ENCODE results near the gene SPINK8.
"Not testable (repeated sequence)": the region's sequence is repeated elsewhere in the genome, so short reads cannot be mapped to it uniquely, and the experiment has no call there.

The SPINK8 gene

DNA sequence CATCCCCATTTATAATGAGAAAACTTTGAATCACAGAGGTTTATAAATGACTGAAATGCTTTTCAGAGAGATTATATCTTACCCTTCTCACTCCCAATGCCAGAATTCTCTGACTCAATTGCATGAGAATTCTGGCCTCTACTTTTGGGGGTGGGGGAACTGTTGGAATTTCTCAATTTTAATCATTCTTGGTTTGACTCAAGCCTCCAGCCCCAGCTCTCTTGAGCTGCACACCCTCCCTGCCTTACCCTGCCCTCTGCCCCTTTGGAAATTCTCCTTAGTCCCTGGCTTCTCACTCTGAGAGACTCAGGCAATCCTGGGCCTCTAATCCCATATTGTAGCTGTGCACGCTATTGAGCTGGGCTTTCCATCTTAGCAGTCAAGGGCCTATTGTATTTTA, 48.3 kb downstream of the SPINK8 start:
- DNase-seq (ENCODE audit: extremely low spot score, insufficient read length, low read depth) (no peak), FAIRE-seq (no peak)

DNA sequence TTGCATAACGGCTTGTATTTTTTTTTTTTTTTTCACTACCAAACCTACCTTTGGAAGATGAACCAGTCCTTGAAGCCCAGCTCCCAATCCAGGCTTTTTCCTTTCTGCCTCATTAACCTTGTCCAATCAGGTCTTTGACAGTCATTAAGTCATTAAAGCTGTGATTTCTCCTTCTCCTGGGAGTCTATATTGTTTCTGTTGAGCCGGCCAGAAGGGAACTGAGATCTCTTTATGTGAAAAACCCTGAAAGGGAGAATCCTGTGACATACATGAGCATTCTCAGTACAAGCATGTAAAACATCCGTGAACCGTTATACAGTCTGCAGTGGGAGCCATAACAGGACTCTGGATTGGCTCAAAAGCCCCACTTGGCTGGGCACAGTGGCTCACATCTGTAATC, 52.6 kb downstream of the SPINK8 start:
- DNase-seq (ENCODE audit: extremely low spot score, insufficient read length, low read depth) (no peak), FAIRE-seq (no peak)

DNA sequence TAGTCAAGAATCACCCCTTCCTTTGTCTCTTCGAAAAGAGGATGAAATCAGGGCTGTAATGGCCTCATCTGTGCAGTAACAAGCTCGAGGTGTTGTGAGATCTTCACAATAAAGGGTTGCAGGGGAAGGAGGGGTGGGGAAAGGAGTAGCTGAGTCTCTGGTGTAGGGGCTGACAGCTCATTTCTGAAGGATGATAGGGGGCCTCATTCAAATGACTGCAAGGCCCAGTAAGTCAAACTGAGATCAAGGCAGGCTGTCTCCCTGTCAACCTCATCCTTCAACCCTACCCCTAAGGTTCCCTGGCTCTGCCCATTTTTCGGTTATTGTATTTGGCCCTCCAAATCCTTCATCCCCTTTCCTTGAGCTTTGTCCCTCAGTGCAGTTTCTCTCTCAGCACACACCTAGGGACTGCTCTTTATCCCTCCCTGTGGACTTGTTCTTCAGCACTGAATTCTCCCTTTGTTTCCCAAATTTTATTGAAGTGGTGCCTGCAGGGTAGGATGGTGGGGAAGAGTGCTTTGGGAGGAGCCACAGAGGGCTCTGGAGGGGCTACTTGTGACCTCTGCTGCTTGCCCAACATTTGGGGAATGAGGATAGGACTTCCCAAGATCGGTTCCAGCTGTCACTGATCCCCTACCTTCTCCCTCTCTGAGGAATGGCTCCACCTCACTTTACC, 54.4 kb downstream of the SPINK8 start:
- DNase-seq (ENCODE audit: extremely low spot score, insufficient read length, low read depth) (no peak), FAIRE-seq (no peak)

DNA sequence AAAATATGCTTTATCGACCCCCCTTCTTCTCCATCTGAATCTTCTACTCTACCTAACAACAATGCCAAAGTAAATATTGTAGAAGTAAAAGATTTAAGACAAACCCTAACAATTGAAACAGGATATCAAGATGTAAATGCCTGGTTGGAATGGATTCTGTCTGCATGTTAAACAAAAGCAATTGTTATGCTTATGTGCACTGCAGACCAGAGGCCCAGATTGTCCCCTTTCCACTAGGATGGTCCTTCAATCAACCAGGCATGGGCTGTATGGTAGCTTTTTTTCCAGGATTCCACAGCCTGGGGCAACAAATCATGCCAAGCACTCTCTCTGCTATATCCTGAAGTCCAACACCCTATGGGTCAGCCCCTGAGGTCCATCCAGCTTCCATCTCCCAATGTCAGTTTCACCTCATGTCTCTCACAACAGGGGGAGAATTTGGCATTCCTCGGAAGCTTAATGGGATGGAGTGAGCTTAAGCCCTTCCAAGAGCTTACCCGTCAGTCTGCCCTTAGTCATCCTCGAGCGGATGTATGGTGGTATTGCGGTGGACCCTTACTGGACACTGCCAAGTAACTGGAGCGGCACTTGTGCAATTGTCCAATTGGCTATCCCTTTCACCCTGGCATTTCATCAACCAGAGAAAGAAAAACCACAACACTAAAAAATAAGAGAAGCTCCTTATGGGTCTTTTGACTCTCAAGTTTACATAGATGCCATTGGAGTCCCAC, 56.4 kb downstream of the SPINK8 start:
- FAIRE-seq (no peak), DNase-seq (ENCODE audit: extremely low spot score, insufficient read length, low read depth) (no peak)

DNA sequence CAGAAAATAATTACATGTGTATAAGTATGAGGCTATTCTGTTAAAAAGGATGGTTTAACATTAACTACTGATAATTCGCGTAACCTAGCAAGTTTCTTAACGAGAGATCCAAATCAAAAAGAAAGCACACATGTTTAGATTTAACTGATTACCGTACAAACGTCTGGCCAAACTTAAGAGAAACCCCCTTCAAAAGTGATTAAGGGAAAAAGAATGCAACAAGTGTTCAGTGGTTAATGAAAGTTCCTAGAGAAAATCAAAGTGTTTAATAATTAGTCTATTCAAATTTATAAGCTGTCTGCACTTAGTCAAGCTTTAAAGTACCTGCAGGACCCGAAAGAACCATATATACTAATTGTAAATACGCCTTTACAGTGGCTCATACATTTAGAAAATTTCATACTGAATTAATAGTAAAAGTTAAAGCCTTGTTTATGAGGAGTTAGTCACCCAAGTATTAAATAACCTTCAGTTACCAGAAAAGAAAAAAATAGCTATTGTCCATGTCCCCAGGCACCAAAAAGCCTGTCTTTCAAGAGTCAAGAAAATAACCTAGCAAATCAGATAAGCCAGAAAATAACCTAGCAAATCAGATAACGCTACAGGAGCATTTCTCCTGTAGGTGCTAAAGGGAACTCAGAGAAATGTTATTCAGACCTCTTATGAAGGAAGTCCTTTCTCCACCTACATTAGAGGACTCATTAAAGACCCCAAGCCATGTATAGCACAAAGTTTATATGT, 58.0 kb downstream of the SPINK8 start:
- FAIRE-seq: no peak
- DNase-seq (ENCODE audit: extremely low spot score, insufficient read length, low read depth): no peak

DNA sequence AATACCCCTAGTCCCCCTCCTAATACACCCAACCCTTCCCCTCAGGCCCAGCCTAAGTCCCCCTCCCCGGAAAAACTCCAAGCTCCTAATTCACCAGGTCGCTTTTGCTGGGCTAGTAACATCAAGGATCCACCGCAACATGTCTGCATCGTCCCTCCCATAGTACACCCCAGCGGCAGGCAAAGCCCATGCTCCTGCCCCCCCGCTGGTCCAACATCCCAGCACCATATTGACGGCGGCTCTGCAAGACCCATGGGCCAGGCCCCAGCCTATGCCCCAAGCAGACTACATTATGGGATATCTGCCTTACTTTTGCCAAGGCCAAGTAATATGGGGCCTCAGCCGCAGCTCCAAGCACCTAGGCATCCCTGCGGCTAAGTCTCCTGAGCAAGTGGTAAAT, 59.0 kb downstream of the SPINK8 start:
- DNase-seq (ENCODE audit: extremely low spot score, insufficient read length, low read depth): no peak
- no peak for FAIRE-seq

GRCh38 chr3:48273594-48274211, 59.8 kb downstream of the SPINK8 start:
- DNase-seq (ENCODE audit: extremely low spot score, insufficient read length, low read depth) (peak; percentile 26), FAIRE-seq (peak; percentile 91)

DNA sequence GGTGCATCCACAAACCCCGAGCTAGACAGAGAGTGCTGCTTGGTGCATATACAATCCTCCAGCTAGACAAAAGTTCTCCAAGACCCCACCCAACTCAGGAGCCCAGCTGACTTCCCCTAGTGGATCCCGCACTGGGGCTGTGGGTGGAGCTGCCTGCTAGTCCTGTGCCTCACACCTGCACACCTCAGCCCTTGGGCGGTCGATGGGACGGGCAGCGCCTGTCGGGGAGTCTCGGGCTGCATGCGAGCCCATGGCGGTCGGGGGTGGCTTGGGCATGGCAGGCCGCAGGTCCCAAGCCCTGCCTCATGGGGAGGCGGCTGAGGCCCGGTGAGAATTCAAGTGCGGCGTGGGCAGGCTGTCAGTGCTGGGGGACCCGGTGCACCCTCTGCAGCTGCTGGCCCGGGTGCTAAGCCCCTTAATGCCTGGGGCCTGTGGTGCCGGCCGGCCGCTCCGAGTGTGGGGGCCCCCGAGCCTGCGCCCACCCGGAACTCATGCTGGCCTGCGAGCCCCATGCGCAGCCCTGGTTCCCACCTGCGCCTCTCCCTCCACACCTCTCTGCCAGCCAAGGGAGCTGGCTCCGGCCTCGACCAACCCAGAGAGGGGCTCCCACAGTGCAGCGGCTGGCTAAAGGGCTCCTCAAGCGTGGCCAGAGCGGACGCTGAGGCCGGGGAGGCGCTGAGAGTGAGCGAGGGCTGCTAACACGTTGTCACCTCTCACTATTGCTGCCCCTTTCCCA, 61.5 kb downstream of the SPINK8 start:
- no peak for FAIRE-seq
- DNase-seq (ENCODE audit: extremely low spot score, insufficient read length, low read depth): no peak

GRCh38 chr3:48271223-48271622, 62.2 kb downstream of the SPINK8 start:
- not testable (repeated sequence) for FAIRE-seq; DNase-seq (ENCODE audit: extremely low spot score, insufficient read length, low read depth)

DNA sequence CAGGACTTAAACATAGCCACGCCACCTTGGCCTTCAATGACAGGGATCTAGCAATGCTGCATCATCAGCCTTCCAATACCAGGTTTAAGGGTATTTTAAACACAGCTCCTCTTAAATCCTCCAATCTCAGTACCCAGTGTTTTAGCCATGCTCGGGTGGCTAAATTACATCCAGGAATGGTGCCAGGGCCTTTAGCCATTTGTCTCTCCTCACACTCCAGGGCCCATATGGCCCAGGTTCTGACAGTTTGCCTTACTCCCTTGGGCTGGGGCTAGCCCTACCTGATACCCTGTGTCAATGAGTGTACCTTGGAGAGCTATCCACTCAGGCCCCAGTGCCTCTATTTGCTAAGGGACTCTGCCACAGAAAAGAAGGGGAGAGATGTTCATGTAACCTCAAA, 63.2 kb downstream of the SPINK8 start:
- no peak for FAIRE-seq
- DNase-seq (ENCODE audit: extremely low spot score, insufficient read length, low read depth): no peak

DNA sequence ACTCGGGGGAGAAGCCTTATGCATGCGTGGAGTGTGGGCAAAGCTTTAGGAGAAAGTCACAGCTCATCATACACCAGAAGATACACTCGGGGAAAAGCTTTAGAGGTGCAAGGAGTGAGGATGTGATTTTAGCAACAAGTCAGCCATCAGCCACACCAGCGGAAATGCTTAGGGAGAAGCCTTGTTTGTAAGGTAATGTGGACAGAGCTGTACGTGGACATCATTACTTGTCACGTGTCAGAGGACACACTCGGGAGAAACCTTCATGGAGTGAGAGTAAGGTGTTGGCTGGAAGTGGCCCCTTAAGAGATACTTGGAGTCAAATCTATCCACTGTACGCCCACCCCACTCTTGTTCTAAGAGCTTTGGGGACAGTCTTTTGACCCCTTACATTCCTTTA, 63.9 kb downstream of the SPINK8 start:
- FAIRE-seq (no peak), DNase-seq (ENCODE audit: extremely low spot score, insufficient read length, low read depth) (no peak)

- FAIRE-seq: no peak
- DNase-seq (ENCODE audit: extremely low spot score, insufficient read length, low read depth): no peak
Measured at GRCh38 chr3:48268936-48269561, 64.4 kb downstream of the SPINK8 start.

DNA sequence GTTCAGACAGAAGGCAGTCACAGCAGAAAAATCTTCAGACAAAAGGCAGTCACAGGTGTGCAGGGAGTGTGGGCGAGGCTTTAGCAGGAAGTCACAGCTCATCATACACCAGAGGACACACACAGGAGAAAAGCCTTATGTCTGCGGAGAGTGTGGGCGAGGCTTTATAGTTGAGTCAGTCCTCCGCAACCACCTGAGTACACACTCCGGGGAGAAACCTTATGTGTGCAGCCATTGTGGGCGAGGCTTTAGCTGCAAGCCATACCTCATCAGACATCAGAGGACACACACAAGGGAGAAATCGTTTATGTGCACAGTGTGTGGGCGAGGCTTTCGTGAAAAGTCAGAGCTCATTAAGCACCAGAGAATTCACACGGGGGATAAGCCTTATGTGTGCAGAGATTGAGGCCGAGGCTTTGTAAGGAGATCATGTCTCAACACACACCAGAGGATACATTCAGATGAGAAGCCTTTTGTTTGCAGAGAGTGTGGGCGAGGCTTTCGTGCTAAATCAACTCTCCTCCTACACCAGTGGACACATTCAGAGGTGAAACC, 65.0 kb downstream of the SPINK8 start:
- DNase-seq (ENCODE audit: extremely low spot score, insufficient read length, low read depth): no peak
- no peak for FAIRE-seq

- FAIRE-seq (no peak), DNase-seq (ENCODE audit: extremely low spot score, insufficient read length, low read depth) (no peak)
Measured at GRCh38 chr3:48267782-48268181, 65.7 kb downstream of the SPINK8 start.

GRCh38 chr3:48258530-48258929, 74.9 kb downstream of the SPINK8 start:
- DNase-seq (ENCODE audit: extremely low spot score, insufficient read length, low read depth): no peak
- no peak for FAIRE-seq

Measured in GM18507 (cell line).